GM12878 (cell line): ENCODE data around the gene CGN. TPM values are rescaled to one million over a fixed set of nuclear protein-coding genes. Genes with fewer than 3 reads are reported as not detected.

ENCODE experiments used
- ATAC-seq: fragments of 200-7000 bp; cut with Tn5 transposase; 3 replicates; pipeline ENCODE4 v1.9.1; 2020; ENCODE audit warnings: mild to moderate bottlenecking, moderate library complexity
- BruUV-seq: library from RNA; stranded (reverse); fragments of 400-500 nt; replicated peaks from 2 replicates; lab custom pipeline; 2021; lab: Mats Ljungman, UMichigan
- CTCF ChIA-PET: fragments of 300-600 bp; sonication (Branson Sonifier 250); formaldehyde crosslinking; extraction: SDS; loops from one replicate; lab custom pipeline; 2021; ENCODE audit warnings: inconsistent platforms; lab: Yijun Ruan, JAX
- POLR2A ChIA-PET: fragments of 350-600 bp; formaldehyde crosslinking; extraction: SDS; loops from one replicate; lab custom pipeline; 2021; ENCODE audit warnings: inconsistent platforms; lab: Charles Lee
- RAD21 ChIA-PET: fragments of 300-600 bp; sonication (Branson Sonifier 250); formaldehyde crosslinking; loops from one replicate; lab custom pipeline; 2023; ENCODE audit warnings: antibody characterized with exemption; ENCODE audit not compliant: unreplicated experiment; lab: Charles Lee
- SMC1A ChIA-PET: fragments of 300-600 bp; sonication (Branson Sonifier 250); formaldehyde crosslinking; loops from one replicate; lab custom pipeline; 2023; ENCODE audit not compliant: unreplicated experiment, uncharacterized antibody; lab: Charles Lee
- DNase-seq: peaks from one replicate; pipeline ENCODE4 v3.0.0-alpha.2; 2011; ENCODE audit warnings: low read depth, low spot score
- FAIRE-seq: peaks from 3 replicates; lab custom pipeline; 2011; peaks lifted over from hg19 to GRCh38; lab: Jason Lieb, UNC
- H2AFZ ChIP-seq: 2 replicates; pipeline ENCODE4 v1.6.0; 2011; ENCODE audit warnings: low read depth, low read length, control low read depth; ENCODE audit not compliant: control insufficient read depth
- H3K27ac ChIP-seq: 2 replicates; pipeline ENCODE4 v1.5.1; 2011; ENCODE audit warnings: control low read depth; ENCODE audit not compliant: control insufficient read depth, insufficient read depth
- H3K27me3 ChIP-seq, 2 experiments: replicated peaks in 1 of 2; 2 replicates each; pipeline versions ENCODE4 v1.6.0 to v1.6.1; 2011; ENCODE audit warnings: low read length in 1 of 2; ENCODE audit not compliant: control insufficient read depth in 2 of 2, insufficient read depth in 2 of 2
- H3K36me3 ChIP-seq, 2 experiments: 2 replicates each; pipeline ENCODE4 v1.5.1; 2011; ENCODE audit warnings: low read length in 1 of 2; ENCODE audit not compliant: control insufficient read depth in 2 of 2, insufficient read depth in 2 of 2
- H3K4me1 ChIP-seq: 2 replicates; pipeline ENCODE4 v1.6.1; 2011; ENCODE audit warnings: mild to moderate bottlenecking, low read length, moderate library complexity, mixed read lengths; ENCODE audit not compliant: control insufficient read depth, insufficient read depth
- H3K4me2 ChIP-seq: 2 replicates; pipeline ENCODE4 v1.6.0; 2011; ENCODE audit warnings: control low read depth; ENCODE audit not compliant: control insufficient read depth, insufficient read depth
- H3K4me3 ChIP-seq: fragments of 200-600 bp; sonication (generic); 2 replicates; pipeline ENCODE4 v1.5.1; 2016
- H3K79me2 ChIP-seq: 2 replicates; pipeline ENCODE4 v1.6.0; 2011; ENCODE audit warnings: low read length; ENCODE audit not compliant: control insufficient read depth, insufficient read depth
- H3K9ac ChIP-seq: 2 replicates; pipeline ENCODE4 v1.8.0; 2011; ENCODE audit warnings: low read length, control low read depth, mixed read lengths; ENCODE audit not compliant: control insufficient read depth, insufficient read depth
- H3K9me3 ChIP-seq: replicated peaks from 3 replicates; pipeline ENCODE4 v1.5.1; 2011; ENCODE audit warnings: mild to moderate bottlenecking, low read length; ENCODE audit not compliant: control insufficient read depth, insufficient read depth
- H4K20me1 ChIP-seq: 2 replicates; pipeline ENCODE4 v1.6.0; 2011; ENCODE audit not compliant: control insufficient read depth, insufficient read depth
- EED ChIP-seq: sonication (generic); IDR thresholded peaks from 2 replicates; pipeline ENCODE4 v1.6.1; 2016; ENCODE audit warnings: antibody characterized with exemption, low read depth
- KAT2A ChIP-seq: conservative IDR thresholded peaks from 2 replicates; pipeline ENCODE4 v1.6.1; 2011; ENCODE audit warnings: low read depth, low read length; ENCODE audit not compliant: control insufficient read depth
- MTA3 ChIP-seq: IDR thresholded peaks from 2 replicates; pipeline ENCODE4 v1.6.1; 2012; ENCODE audit warnings: low read length, inconsistent platforms, borderline replicate concordance
- NFYB ChIP-seq: IDR thresholded peaks from 2 replicates; pipeline ENCODE4 v1.6.1; 2011; ENCODE audit warnings: low read depth, mild to moderate bottlenecking, low read length, improper control_type of control experiment, moderate library complexity; ENCODE audit not compliant: insufficient read depth
- RAD21 ChIP-seq: IDR thresholded peaks from 2 replicates; pipeline ENCODE4 v1.6.1; 2011; ENCODE audit warnings: mild to moderate bottlenecking, low read depth, low read length, moderate library complexity; ENCODE audit not compliant: insufficient read depth
- RUNX3 ChIP-seq: IDR thresholded peaks from 2 replicates; pipeline ENCODE4 v1.6.1; 2012; ENCODE audit warnings: low read length, inconsistent platforms
- STAT1 ChIP-seq: fragments of 450-650 bp; conservative IDR thresholded peaks from 2 replicates; pipeline ENCODE4 v1.6.1; 2014; ENCODE audit warnings: antibody characterized with exemption, mild to moderate bottlenecking
- TARDBP ChIP-seq: IDR thresholded peaks from 2 replicates; pipeline ENCODE4 v1.6.1; 2016; ENCODE audit warnings: borderline replicate concordance
- TBL1XR1 ChIP-seq: IDR thresholded peaks from 2 replicates; pipeline ENCODE4 v1.6.1; 2012; ENCODE audit warnings: low read depth, low read length, improper control_type of control experiment
- WGBS: methylation state at CpG from one replicate; pipeline ENCODE4 v1.1.6; 2016; ENCODE audit warnings: low lambda C conversion rate; ENCODE audit not compliant: insufficient replicate concordance, insufficient coverage; ENCODE audit errors: missing lambda C conversion rate; 5-methylcytosine and 5-hydroxymethylcytosine counted together
- in situ Hi-C: fragments of 300-500 bp; cut with MboI; formaldehyde crosslinking; loops from 9 replicates; pipeline ENCODE4 v1.14.3; 2018; ENCODE audit warnings: mixed read lengths
- intact Hi-C: fragments of 100-400 bp; cut with micrococcal nuclease; formaldehyde crosslinking; loops from one replicate; pipeline ENCODE4 v1.14.2; 2022; ENCODE audit not compliant: unreplicated experiment
- polyA plus RNA-seq, 11 experiments: library from polyadenylated mRNA; depleted of rRNA in 4 of 11; unstranded in 6 of 11; stranded (reverse) in 5 of 11; fragments of >200 nt; fragmentation: Nextera tagmentation in 4 of 11; fragmentation: Illumina TruSeq in 1 of 11; extraction: Ambion mirVana in 4 of 11; extraction: Trizol in 1 of 11; gene quantifications; 1 replicate in 1 of 11; 2 replicates in 10 of 11; pipeline versions ENCODE4 v1.2.1 to v1.2.3, GENCODE V29; 2011 to 2016; ENCODE audit warnings: inconsistent platforms in 2 of 11, missing spikeins in 2 of 11, low read depth in 1 of 11
- total RNA-seq, 4 experiments: library from RNA; depleted of rRNA in 3 of 4; stranded (reverse); fragments of >200 nt in 3 of 4; fragmentation: Illumina TruSeq in 1 of 4; extraction: Trizol in 1 of 4; gene quantifications; 2 replicates each; pipeline versions ENCODE4 v1.2.1 to v1.2.3, GENCODE V29; 2013 to 2021
- TF ChIP-seq, protein P1 (sequence below): fragments of 450-650 bp; IDR thresholded peaks from 2 replicates; pipeline ENCODE4 v1.6.1; 2018; ENCODE audit warnings: borderline replicate concordance, mild to moderate bottlenecking; ENCODE audit not compliant: partially characterized antibody
- TF ChIP-seq, protein P2 (sequence below): fragments of 450-650 bp; IDR thresholded peaks from 2 replicates; pipeline ENCODE4 v1.6.1; 2017; ENCODE audit warnings: borderline replicate concordance
- TF ChIP-seq, protein P3 (sequence below): fragments of 450-650 bp; formaldehyde crosslinking; IDR thresholded peaks from 2 replicates; pipeline ENCODE4 v1.5.0; 2022; ENCODE audit warnings: mild to moderate bottlenecking, missing genetic modification characterization
- TF ChIP-seq, protein P4 (sequence below), 3 experiments: IDR thresholded peaks in 2 of 3; conservative IDR thresholded peaks in 1 of 3; 2 replicates each; pipeline ENCODE4 v1.5.1; 2011; ENCODE audit warnings: low read depth in 3 of 3, low read length in 3 of 3, mild to moderate bottlenecking in 3 of 3, control low read depth in 2 of 3, moderate library complexity in 2 of 3, inconsistent platforms in 1 of 3, mixed read lengths in 1 of 3; ENCODE audit not compliant: control insufficient read depth in 2 of 3, insufficient read depth in 1 of 3; ENCODE audit errors: extremely low read depth in 1 of 3

Gene CGN
- total and polyA plus RNA-seq, 10 of the 15 experiments (the other 5 are each of a cell fraction or from before 2014, with no cell fraction given), result 0.11 to 6.5 (median 3.4) TPM

DNA sequence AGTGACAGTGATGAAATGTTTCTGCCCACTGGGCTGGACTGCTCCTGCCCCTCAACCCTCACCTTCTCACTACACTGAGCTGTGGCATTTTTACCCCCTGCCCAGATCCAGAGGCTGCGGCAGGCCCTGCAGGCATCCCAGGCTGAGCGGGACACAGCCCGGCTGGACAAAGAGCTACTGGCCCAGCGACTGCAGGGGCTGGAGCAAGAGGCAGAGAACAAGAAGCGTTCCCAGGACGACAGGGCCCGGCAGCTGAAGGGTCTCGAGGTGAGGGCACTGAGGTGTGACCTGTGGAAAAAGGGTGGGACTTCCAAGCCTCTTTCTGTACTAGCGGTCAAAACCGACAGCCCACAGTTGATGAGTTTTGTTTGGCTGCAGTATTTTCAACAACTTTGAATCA is 22.7 kb downstream of the CGN start (continued):
- TF ChIP-seq MTA3 (no peak), RUNX3 (no peak), NFYB (no peak), STAT1 (no peak), KAT2A (no peak), TBL1XR1 (no peak), TARDBP (no peak), RAD21 (no peak)
- TF ChIP-seq, protein P1, sequence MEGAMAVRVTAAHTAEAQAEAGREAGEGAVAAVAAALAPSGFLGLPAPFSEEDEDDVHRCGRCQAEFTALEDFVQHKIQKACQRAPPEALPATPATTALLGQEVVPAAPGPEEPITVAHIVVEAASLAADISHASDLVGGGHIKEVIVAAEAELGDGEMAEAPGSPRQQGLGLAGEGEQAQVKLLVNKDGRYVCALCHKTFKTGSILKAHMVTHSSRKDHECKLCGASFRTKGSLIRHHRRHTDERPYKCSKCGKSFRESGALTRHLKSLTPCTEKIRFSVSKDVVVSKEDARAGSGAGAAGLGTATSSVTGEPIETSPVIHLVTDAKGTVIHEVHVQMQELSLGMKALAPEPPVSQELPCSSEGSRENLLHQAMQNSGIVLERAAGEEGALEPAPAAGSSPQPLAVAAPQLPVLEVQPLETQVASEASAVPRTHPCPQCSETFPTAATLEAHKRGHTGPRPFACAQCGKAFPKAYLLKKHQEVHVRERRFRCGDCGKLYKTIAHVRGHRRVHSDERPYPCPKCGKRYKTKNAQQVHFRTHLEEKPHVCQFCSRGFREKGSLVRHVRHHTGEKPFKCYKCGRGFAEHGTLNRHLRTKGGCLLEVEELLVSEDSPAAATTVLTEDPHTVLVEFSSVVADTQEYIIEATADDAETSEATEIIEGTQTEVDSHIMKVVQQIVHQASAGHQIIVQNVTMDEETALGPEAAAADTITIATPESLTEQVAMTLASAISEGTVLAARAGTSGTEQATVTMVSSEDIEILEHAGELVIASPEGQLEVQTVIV, result no peak

DNA sequence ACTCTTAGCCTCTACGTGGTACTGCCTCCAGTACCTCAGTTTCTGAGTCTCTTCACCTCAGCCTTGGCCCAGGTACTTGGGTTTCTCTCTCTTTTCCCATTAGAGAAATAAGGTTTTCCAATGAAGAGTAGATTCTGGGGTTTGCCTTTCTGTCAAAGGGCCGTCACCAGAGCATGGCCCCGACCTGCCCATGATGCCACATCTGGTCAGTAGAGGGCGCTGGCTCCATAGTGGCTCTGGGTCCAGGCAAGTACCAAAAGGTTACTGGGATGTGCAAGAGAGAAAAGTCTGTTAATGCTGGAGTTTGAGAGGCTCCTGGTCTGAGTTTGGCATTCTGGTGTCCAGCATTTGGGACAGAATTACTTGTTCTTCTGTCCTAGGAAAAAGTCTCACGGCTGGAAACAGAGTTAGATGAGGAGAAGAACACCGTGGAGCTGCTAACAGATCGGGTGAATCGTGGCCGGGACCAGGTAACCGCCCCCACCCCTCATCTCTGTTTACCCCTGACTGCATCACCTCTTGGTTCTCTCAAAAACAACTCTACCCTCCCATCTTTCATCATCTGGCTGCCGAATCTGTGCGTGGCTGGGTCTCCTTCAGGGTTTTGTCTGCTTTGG is 23.6 kb downstream of the CGN start:
- no peak overlapping the region for H3K27ac ChIP-seq
- ATAC-seq (peak; percentile 91), FAIRE-seq (peak; percentile 78), DNase-seq (no peak)
- H3K4me3 ChIP-seq, result no peak overlapping the region
- in situ Hi-C loops (no loop called here), intact Hi-C loops (loop anchor here (2.0 kb wide), 2 partner anchors 200 to 302 kb away; no protein-coding TSS in a partner anchor)
- ChIA-PET POLR2A (no interaction called here), RAD21 (interaction anchor here (1.4 kb wide), 1 partner anchor 91 kb away, joined by 7 read pairs; no protein-coding TSS in a partner anchor), CTCF (interaction anchor here (0.8 to 2.6 kb wide), 9 partner anchors 10 to 294 kb away, joined by 3 to 8 read pairs (median 4); no protein-coding TSS in a partner anchor), SMC1A (interaction anchor here (0.6 to 1.4 kb wide), 3 partner anchors 90 to 344 kb away, joined by 3 to 5 read pairs (median 4); no protein-coding TSS in a partner anchor)
- H3K9ac ChIP-seq, result no peak overlapping the region
- BruUV-seq, result no TSS peak
- 51% methylated on average over 12 of the region's 12 CpGs for WGBS
- H3K79me2 ChIP-seq, result no peaks in the 10 kb centered on the region
- peaks cover 6% of the 10 kb centered on the region for H3K4me1 ChIP-seq
- no peaks in the 10 kb centered on the region for H4K20me1 ChIP-seq
- H3K9me3 ChIP-seq, result no peaks in the 10 kb centered on the region
- no peaks in the 10 kb centered on the region for H3K27me3 ChIP-seq
- H2AFZ ChIP-seq, result no peak overlapping the region
- H3K36me3 ChIP-seq, result no peaks in the 10 kb centered on the region
- H3K4me2 ChIP-seq, result no peak overlapping the region
- TF ChIP-seq EED (no peak), RAD21 (peak; percentile 90)
- TF ChIP-seq, protein P2, sequence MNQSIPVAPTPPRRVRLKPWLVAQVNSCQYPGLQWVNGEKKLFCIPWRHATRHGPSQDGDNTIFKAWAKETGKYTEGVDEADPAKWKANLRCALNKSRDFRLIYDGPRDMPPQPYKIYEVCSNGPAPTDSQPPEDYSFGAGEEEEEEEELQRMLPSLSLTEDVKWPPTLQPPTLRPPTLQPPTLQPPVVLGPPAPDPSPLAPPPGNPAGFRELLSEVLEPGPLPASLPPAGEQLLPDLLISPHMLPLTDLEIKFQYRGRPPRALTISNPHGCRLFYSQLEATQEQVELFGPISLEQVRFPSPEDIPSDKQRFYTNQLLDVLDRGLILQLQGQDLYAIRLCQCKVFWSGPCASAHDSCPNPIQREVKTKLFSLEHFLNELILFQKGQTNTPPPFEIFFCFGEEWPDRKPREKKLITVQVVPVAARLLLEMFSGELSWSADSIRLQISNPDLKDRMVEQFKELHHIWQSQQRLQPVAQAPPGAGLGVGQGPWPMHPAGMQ, result no peak
- TF ChIP-seq, protein P3, sequence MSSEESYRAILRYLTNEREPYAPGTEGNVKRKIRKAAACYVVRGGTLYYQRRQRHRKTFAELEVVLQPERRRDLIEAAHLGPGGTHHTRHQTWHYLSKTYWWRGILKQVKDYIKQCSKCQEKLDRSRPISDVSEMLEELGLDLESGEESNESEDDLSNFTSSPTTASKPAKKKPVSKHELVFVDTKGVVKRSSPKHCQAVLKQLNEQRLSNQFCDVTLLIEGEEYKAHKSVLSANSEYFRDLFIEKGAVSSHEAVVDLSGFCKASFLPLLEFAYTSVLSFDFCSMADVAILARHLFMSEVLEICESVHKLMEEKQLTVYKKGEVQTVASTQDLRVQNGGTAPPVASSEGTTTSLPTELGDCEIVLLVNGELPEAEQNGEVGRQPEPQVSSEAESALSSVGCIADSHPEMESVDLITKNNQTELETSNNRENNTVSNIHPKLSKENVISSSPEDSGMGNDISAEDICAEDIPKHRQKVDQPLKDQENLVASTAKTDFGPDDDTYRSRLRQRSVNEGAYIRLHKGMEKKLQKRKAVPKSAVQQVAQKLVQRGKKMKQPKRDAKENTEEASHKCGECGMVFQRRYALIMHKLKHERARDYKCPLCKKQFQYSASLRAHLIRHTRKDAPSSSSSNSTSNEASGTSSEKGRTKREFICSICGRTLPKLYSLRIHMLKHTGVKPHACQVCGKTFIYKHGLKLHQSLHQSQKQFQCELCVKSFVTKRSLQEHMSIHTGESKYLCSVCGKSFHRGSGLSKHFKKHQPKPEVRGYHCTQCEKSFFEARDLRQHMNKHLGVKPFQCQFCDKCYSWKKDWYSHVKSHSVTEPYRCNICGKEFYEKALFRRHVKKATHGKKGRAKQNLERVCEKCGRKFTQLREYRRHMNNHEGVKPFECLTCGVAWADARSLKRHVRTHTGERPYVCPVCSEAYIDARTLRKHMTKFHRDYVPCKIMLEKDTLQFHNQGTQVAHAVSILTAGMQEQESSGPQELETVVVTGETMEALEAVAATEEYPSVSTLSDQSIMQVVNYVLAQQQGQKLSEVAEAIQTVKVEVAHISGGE (CRISPR knock-in tag), result no peak
- TF ChIP-seq, protein P4, sequence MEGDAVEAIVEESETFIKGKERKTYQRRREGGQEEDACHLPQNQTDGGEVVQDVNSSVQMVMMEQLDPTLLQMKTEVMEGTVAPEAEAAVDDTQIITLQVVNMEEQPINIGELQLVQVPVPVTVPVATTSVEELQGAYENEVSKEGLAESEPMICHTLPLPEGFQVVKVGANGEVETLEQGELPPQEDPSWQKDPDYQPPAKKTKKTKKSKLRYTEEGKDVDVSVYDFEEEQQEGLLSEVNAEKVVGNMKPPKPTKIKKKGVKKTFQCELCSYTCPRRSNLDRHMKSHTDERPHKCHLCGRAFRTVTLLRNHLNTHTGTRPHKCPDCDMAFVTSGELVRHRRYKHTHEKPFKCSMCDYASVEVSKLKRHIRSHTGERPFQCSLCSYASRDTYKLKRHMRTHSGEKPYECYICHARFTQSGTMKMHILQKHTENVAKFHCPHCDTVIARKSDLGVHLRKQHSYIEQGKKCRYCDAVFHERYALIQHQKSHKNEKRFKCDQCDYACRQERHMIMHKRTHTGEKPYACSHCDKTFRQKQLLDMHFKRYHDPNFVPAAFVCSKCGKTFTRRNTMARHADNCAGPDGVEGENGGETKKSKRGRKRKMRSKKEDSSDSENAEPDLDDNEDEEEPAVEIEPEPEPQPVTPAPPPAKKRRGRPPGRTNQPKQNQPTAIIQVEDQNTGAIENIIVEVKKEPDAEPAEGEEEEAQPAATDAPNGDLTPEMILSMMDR (IDR thresholded peaks at IDR 0.05 in 2 of 3, conservative IDR thresholded peaks at IDR 0.05 in 1 of 3; ENCODE audit: control insufficient read depth in 2 of 3, extremely low read depth in 1 of 3, insufficient read depth in 1 of 3, low read depth in 3 of 3, low read length in 3 of 3), result peak; percentile 83 to 95 (median 92)
